Liver (tissue), 3 donors: ENCODE measurements around the gene NOP9.

ENCODE experiments used
- CTCF ChIP-seq: fragments of 150-350 bp; IDR thresholded peaks from 2 replicates; pipeline ENCODE4 v1.5.1; 2017; ENCODE audit warnings: improper control_type of control experiment, low read depth, low read length; ENCODE audit not compliant: missing input control
- EGR1 ChIP-seq, 2 donors: IDR thresholded peaks; 2 replicates each; pipeline ENCODE4 v1.6.1; 2016 to 2018; ENCODE audit warnings: antibody characterized with exemption in 2 of 2, low read depth in 2 of 2
- FOXA1 ChIP-seq: IDR thresholded peaks from 2 replicates; pipeline ENCODE4 v1.6.1; 2016; ENCODE audit warnings: antibody characterized with exemption
- HNF4A ChIP-seq, 2 donors: conservative IDR thresholded peaks; 2 replicates each; pipeline ENCODE4 v1.6.1; 2016; ENCODE audit warnings: antibody characterized with exemption in 2 of 2, mild to moderate bottlenecking in 2 of 2
- JUND ChIP-seq, 2 donors: IDR thresholded peaks; 2 replicates each; pipeline ENCODE4 v1.6.1; 2016; ENCODE audit warnings: antibody characterized with exemption in 2 of 2
- MAX ChIP-seq: IDR thresholded peaks from 2 replicates; pipeline ENCODE4 v1.6.1; 2016; ENCODE audit warnings: antibody characterized with exemption
- RAD21 ChIP-seq, 2 donors: IDR thresholded peaks; 2 replicates each; pipeline ENCODE4 v1.6.1; 2016; ENCODE audit warnings: antibody characterized with exemption in 2 of 2, mild to moderate bottlenecking in 2 of 2
- REST ChIP-seq: IDR thresholded peaks from 2 replicates; pipeline ENCODE4 v1.6.1; 2016; ENCODE audit warnings: antibody characterized with exemption, mild to moderate bottlenecking
- ZBTB33 ChIP-seq: IDR thresholded peaks from 2 replicates; pipeline ENCODE4 v1.6.1; 2016; ENCODE audit warnings: antibody characterized with exemption
- donor health status: healthy.
- donor health status: healthy.

GRCh38 chr14:24289649-24290280 lies 9.9 kb upstream of the NOP9 start:
- TF ChIP-seq CTCF (no peak), FOXA1 (no peak), MAX (no peak), ZBTB33 (no peak), REST (no peak), RAD21 (IDR thresholded peaks at IDR 0.05) (no peak), HNF4A (conservative IDR thresholded peaks at IDR 0.05) (no peak), EGR1 (IDR thresholded peaks at IDR 0.05; ENCODE audit: low read depth in 2 of 2) (no peak), JUND (IDR thresholded peaks at IDR 0.05) (no peak)
